CD4-positive, alpha-beta memory T cell (primary cell): ENCODE results near the gene ZMIZ1. TPM values are rescaled to one million over a fixed set of nuclear protein-coding genes. Genes with fewer than 3 reads are reported as not detected.
A peak's percentile ranks its signal among the peaks of the same experiment; 100 is the strongest.

Source experiments
- CTCF ChIA-PET: fragments of 350-600 bp; sonication (Branson Sonifier 250); formaldehyde crosslinking; loops from one replicate; lab custom pipeline; 2021; ENCODE audit warnings: inconsistent platforms; ENCODE audit not compliant: partially characterized antibody; lab: Charles Lee
- POLR2A ChIA-PET: fragments of 350-600 bp; sonication (Branson Sonifier 250); formaldehyde crosslinking; loops from one replicate; lab custom pipeline; 2021; ENCODE audit not compliant: partially characterized antibody; lab: Charles Lee
- DNase-seq, 5 donors: peaks; one replicate each; pipeline versions ENCODE4 v3.0.0 to v3.0.0-alpha.2; 2020 to 2022; ENCODE audit warnings: mixed read lengths in 1 of 5
- H3K27ac ChIP-seq: one replicate; pipeline ENCODE4 v1.7.0; 2013; ENCODE audit warnings: low read depth, low read length
- H3K27me3 ChIP-seq: 2 replicates; pipeline ENCODE4 v1.7.0; 2013; ENCODE audit warnings: mild to moderate bottlenecking, low read length, moderate library complexity; ENCODE audit not compliant: insufficient read depth
- H3K36me3 ChIP-seq: 2 replicates; pipeline ENCODE4 v1.7.0; 2013; ENCODE audit warnings: mild to moderate bottlenecking, low read length, moderate library complexity; ENCODE audit not compliant: insufficient read depth
- H3K4me1 ChIP-seq: 2 replicates; pipeline ENCODE4 v1.7.0; 2013; ENCODE audit warnings: mild to moderate bottlenecking, low read length, moderate library complexity; ENCODE audit not compliant: insufficient read depth
- H3K4me3 ChIP-seq, 2 donors: one replicate each; pipeline ENCODE4 v1.7.0; 2013; ENCODE audit warnings: low read length in 2 of 2, mild to moderate bottlenecking in 1 of 2
- H3K9me3 ChIP-seq, 2 donors: one replicate each; pipeline ENCODE4 v1.7.0; 2013; ENCODE audit warnings: low read length in 2 of 2, control low read depth in 1 of 2; ENCODE audit not compliant: control insufficient read depth in 1 of 2
- H3K27ac Mint-ChIP-seq, 7 donors: one replicate each; pipeline ENCODE4 v1.8.0; 2020 to 2021; ENCODE audit warnings: mixed read lengths in 7 of 7, mild to moderate bottlenecking in 6 of 7, inconsistent platforms in 3 of 7, moderate library complexity in 3 of 7
- H3K27me3 Mint-ChIP-seq, 2 donors: one replicate each; pipeline ENCODE4 v1.8.0; 2020 to 2021; ENCODE audit warnings: mixed read lengths in 2 of 2
- H3K36me3 Mint-ChIP-seq, 2 donors: one replicate each; pipeline ENCODE4 v1.8.0; 2020 to 2021; ENCODE audit warnings: mixed read lengths in 2 of 2, inconsistent platforms in 1 of 2, mild to moderate bottlenecking in 1 of 2
- H3K4me1 Mint-ChIP-seq, 4 donors: one replicate each; pipeline ENCODE4 v1.8.0; 2020 to 2021; ENCODE audit warnings: mixed read lengths in 4 of 4, mild to moderate bottlenecking in 1 of 4
- H3K4me3 Mint-ChIP-seq, 8 donors: one replicate each; pipeline ENCODE4 v1.8.0; 2020 to 2021; ENCODE audit warnings: mixed read lengths in 8 of 8, mild to moderate bottlenecking in 7 of 8, moderate library complexity in 6 of 8, inconsistent platforms in 3 of 8
- H3K9me3 Mint-ChIP-seq, 8 donors: one replicate each; pipeline ENCODE4 v1.8.0; 2020 to 2021; ENCODE audit warnings: mixed read lengths in 8 of 8, mild to moderate bottlenecking in 5 of 8, inconsistent platforms in 3 of 8, moderate library complexity in 1 of 8
- intact Hi-C: fragments of 100-400 bp; cut with micrococcal nuclease; formaldehyde crosslinking; loops from one replicate; pipeline ENCODE4 v1.15.1; 2023
- polyA plus RNA-seq, 2 donors: library from polyadenylated mRNA; unstranded; fragments of 300-500 nt; fragmentation: Illumina TruSeq; gene quantifications; one replicate each; pipeline ENCODE4 v1.2.3, GENCODE V29; 2021
- total RNA-seq, 2 experiments: library from RNA; stranded (reverse); gene quantifications; one replicate each; pipeline ENCODE4 v1.2.3, GENCODE V29; 2021

Gene ZMIZ1
- total and polyA plus RNA-seq, 4 experiments from 2014 or later: 0.58 to 25.4 (median 14.0) TPM

DNA sequence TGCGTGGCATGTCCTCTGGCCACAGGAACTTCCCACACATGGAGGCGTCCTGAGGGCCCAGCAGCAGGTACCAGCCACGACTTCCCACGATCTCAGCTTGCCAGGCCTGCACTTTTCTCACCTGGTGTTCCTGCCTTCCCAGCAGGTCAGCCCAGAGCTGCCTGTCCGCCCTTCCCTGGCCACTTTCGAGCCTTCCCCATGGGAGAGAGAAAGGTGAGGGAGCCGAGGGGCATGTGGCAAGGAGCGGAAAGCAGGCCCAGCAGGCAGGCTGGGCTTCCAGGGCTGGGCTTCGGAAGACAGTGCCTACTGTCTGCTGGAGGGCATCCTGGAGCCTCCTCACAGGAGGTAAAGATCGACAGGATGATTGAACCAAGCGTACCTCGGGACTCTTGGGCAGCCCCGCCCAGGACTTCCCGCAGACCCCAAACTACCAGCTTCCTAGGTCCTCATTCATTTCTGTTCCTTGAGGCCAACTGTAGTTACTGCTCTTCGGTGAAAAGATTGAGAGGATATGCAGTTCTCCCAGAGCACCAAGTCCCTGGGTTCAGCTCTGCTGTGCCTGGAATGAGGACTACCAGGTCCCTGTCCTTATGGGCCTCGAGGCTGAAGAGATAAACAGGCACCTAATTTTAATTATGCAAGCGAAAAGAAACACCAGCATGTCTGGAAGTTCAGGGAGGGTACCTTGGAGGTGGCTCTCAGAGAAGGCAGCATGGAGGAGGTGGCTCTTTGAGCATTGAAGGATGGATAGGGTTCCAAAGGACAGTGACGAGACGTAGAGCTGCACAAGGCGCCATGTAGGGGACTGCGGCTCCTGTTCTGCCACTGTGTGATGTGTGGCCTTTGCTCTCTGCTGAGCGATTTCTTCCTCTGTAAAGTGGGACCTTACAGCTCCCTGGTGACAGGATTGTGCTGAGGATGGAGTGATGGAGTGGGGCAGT lies 87.8 kb downstream of the ZMIZ1 start:
- Mint-ChIP-seq H3K4me1 (peaks cover 0 to 9% (median 2%) of the 10 kb centered on the region in 4 donors), H3K9me3 (no peaks in the 10 kb centered on the region), H3K27ac (peak overlapping the region in 2 of 7 donors; percentile 14 to 85), H3K27me3 (no peaks in the 10 kb centered on the region), H3K36me3 (peaks cover 0 to 5% of the 10 kb centered on the region in 2 donors), H3K4me3 (peak overlapping the region in 1 of 8 donors; percentile 48)
- H3K36me3 ChIP-seq: no peaks in the 10 kb centered on the region
- intact Hi-C loops: no loop called here
- no peaks in the 10 kb centered on the region for H3K4me1 ChIP-seq
- ChIA-PET POLR2A (no interaction called here), CTCF (interaction anchor here (0.7 kb wide), 1 partner anchor 11 kb away, joined by 3 read pairs; no protein-coding TSS in a partner anchor)
- H3K4me3 ChIP-seq: no peak overlapping the region
- no peaks in the 10 kb centered on the region for H3K27me3 ChIP-seq
- no peak overlapping the region for H3K27ac ChIP-seq
- H3K9me3 ChIP-seq: no peaks in the 10 kb centered on the region
- no peak for DNase-seq

DNA sequence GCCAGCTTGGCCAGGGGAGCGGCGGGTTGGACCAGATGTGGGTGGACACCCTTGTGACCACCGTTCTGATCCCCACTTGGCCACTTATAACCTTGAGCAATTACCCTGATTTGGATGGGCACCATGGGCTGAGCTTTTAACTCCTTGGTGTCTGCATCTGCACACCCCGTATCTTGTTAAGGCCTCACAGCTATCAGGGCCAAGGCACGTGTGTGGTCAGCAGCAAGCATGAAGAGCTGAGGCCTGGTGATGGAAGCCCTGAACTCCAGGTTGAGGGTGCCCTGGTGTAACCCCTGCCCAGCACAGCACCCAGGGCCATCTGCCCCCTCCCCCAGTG lies 89.2 kb downstream of the ZMIZ1 start:
- Histone ChIP-seq H3K27me3 (no peaks in the 10 kb centered on the region), H3K36me3 (no peaks in the 10 kb centered on the region), H3K9me3 (no peaks in the 10 kb centered on the region), H3K4me3 (no peak overlapping the region), H3K27ac (no peak overlapping the region), H3K4me1 (no peaks in the 10 kb centered on the region)
- H3K36me3 Mint-ChIP-seq: peaks cover 0 to 6% of the 10 kb centered on the region in 2 donors
- no peaks in the 10 kb centered on the region for H3K27me3 Mint-ChIP-seq
- DNase-seq: no peak
- H3K9me3 Mint-ChIP-seq: no peaks in the 10 kb centered on the region
- no peak overlapping the region for H3K27ac Mint-ChIP-seq
- H3K4me3 Mint-ChIP-seq: no peak overlapping the region
- POLR2A ChIA-PET: no interaction called here
- CTCF ChIA-PET: interaction anchor here (0.6 kb wide), 1 partner anchor 1127 kb away, joined by 3 read pairs; no protein-coding TSS in a partner anchor
- intact Hi-C loops: no loop called here
- H3K4me1 Mint-ChIP-seq: peaks cover 0 to 9% (median 2%) of the 10 kb centered on the region in 4 donors

GRCh38 chr10:79158402-79159097 lies 89.8 kb downstream of the ZMIZ1 start:
- peaks cover 0 to 6% of the 10 kb centered on the region in 2 donors for H3K36me3 Mint-ChIP-seq

DNA sequence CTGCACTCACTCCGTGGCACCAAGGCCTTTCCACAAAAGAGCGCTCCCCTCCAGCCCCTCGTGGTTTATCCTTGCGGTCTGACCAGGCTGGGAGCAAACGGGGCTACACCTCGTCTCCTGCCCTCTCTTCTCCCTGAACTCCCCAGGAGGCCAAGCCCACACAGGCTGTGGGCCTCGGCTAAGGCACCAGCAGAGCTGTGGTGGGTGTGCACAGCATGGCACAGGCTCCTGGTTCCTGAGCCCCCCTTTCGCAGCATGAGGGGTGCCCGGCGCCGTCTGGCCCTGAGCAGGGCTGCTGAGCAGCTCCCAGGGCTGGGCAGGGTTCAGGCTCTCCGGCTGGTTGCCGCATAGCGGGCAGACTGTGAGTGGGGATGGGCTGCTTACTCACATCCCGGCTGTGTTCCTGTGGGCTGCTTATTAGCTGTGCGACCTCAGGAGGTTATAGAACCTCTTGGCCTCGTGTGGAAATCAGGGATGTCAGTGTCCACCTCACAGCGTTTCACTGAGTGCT lies 90.4 kb downstream of the ZMIZ1 start:
- H3K4me1 Mint-ChIP-seq: peaks cover 0 to 9% (median 3%) of the 10 kb centered on the region in 4 donors
- Histone ChIP-seq H3K27ac (no peak overlapping the region), H3K4me1 (no peaks in the 10 kb centered on the region), H3K9me3 (no peaks in the 10 kb centered on the region), H3K4me3 (no peak overlapping the region), H3K27me3 (no peaks in the 10 kb centered on the region), H3K36me3 (no peaks in the 10 kb centered on the region)
- no peaks in the 10 kb centered on the region for H3K9me3 Mint-ChIP-seq
- intact Hi-C loops: no loop called here
- H3K27me3 Mint-ChIP-seq: no peaks in the 10 kb centered on the region
- no peak overlapping the region for H3K27ac Mint-ChIP-seq
- ChIA-PET CTCF (no interaction called here), POLR2A (no interaction called here)
- DNase-seq: no peak
- peaks cover 2 to 8% of the 10 kb centered on the region in 2 donors for H3K36me3 Mint-ChIP-seq
- no peak overlapping the region for H3K4me3 Mint-ChIP-seq

More at GRCh38 chr10:79158402-79159097, 89.8 kb downstream of the ZMIZ1 start:
- intact Hi-C loops: no loop called here
- no peak overlapping the region for H3K27ac Mint-ChIP-seq
- no peaks in the 10 kb centered on the region for H3K36me3 ChIP-seq
- POLR2A ChIA-PET: no interaction called here
- H3K27me3 Mint-ChIP-seq: no peaks in the 10 kb centered on the region
- no peak overlapping the region for H3K4me3 Mint-ChIP-seq
- no peak overlapping the region for H3K27ac ChIP-seq
- no peak overlapping the region for H3K4me3 ChIP-seq
- DNase-seq: no peak
- H3K4me1 ChIP-seq: no peaks in the 10 kb centered on the region
- no peaks in the 10 kb centered on the region for H3K27me3 ChIP-seq
- H3K9me3 ChIP-seq: no peaks in the 10 kb centered on the region
- no peaks in the 10 kb centered on the region for H3K9me3 Mint-ChIP-seq
- H3K4me1 Mint-ChIP-seq: peaks cover 0 to 9% (median 2%) of the 10 kb centered on the region in 4 donors
- CTCF ChIA-PET: no interaction called here

DNA sequence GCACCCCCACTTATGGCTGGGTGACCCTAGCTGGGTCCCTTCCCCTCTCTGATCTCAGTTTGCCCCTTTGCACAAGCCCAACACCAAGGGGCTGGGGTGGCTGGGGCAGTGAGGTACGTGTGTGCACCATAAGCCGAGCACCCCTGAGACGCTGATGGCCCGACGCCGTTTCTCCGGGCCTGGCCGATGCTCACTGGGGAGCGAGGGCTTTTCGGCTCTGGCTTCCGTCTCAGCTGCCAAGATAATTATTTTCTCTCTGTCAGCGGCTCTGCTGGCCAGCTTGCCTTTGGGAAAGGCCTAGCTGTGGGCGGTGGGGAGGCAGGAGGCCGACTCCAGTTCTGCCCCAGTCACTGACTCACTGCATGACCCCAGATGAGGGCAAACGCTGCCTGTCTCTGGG lies 91.0 kb downstream of the ZMIZ1 start:
- H3K27ac Mint-ChIP-seq: no peak overlapping the region
- H3K4me1 Mint-ChIP-seq: peaks cover 0 to 9% (median 4%) of the 10 kb centered on the region in 4 donors
- intact Hi-C loops: no loop called here
- H3K9me3 Mint-ChIP-seq: no peaks in the 10 kb centered on the region
- POLR2A ChIA-PET: no interaction called here
- H3K36me3 ChIP-seq: no peaks in the 10 kb centered on the region
- H3K36me3 Mint-ChIP-seq: peaks cover 3 to 10% of the 10 kb centered on the region in 2 donors
- no peak overlapping the region for H3K4me3 ChIP-seq
- H3K27ac ChIP-seq: no peak overlapping the region
- no peaks in the 10 kb centered on the region for H3K27me3 Mint-ChIP-seq
- H3K27me3 ChIP-seq: no peaks in the 10 kb centered on the region
- H3K4me3 Mint-ChIP-seq: no peak overlapping the region
- no peak for DNase-seq
- H3K4me1 ChIP-seq: no peaks in the 10 kb centered on the region
- CTCF ChIA-PET: no interaction called here
- H3K9me3 ChIP-seq: no peaks in the 10 kb centered on the region

DNA sequence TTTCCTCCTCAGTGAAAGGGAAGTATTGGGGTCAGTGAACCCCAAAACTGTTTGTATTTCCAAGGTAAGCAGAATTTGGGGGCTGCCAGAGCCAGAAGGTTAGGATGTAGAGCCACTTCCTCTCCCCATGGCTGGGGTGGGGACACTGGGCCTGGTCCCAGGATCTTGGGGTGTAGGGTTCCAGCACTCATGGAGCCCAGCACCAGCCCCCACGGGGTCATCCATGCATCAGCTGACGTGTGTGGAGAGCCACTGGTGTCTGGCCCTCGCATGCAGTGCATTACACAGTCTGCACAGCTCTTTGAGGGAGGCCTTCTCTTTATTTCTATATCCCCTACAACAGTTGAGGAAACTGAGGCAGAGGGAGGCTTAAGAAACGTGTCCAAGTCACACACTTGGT lies 91.4 kb downstream of the ZMIZ1 start:
- no peaks in the 10 kb centered on the region for H3K27me3 ChIP-seq
- H3K4me3 ChIP-seq: no peak overlapping the region
- Mint-ChIP-seq H3K27me3 (no peaks in the 10 kb centered on the region), H3K4me3 (no peak overlapping the region), H3K36me3 (peaks cover 3 to 10% of the 10 kb centered on the region in 2 donors), H3K9me3 (no peaks in the 10 kb centered on the region), H3K27ac (no peak overlapping the region), H3K4me1 (peaks cover 0 to 9% (median 4%) of the 10 kb centered on the region in 4 donors)
- intact Hi-C loops: no loop called here
- DNase-seq: no peak
- H3K27ac ChIP-seq: no peak overlapping the region
- no peaks in the 10 kb centered on the region for H3K4me1 ChIP-seq
- ChIA-PET CTCF (no interaction called here), POLR2A (no interaction called here)
- no peaks in the 10 kb centered on the region for H3K36me3 ChIP-seq
- H3K9me3 ChIP-seq: no peaks in the 10 kb centered on the region

- Histone ChIP-seq H3K4me1 (no peaks in the 10 kb centered on the region), H3K27ac (no peak overlapping the region), H3K27me3 (no peaks in the 10 kb centered on the region), H3K36me3 (no peaks in the 10 kb centered on the region), H3K9me3 (no peaks in the 10 kb centered on the region), H3K4me3 (no peak overlapping the region)
- Mint-ChIP-seq H3K36me3 (peaks cover 3 to 14% of the 10 kb centered on the region in 2 donors), H3K27ac (peak overlapping the region in 3 of 7 donors; percentile 14 to 43 (median 36)), H3K4me1 (peaks cover 0 to 7% (median 2%) of the 10 kb centered on the region in 4 donors), H3K9me3 (no peaks in the 10 kb centered on the region), H3K4me3 (no peak overlapping the region), H3K27me3 (no peaks in the 10 kb centered on the region)
- CTCF ChIA-PET: no interaction called here
- POLR2A ChIA-PET: no interaction called here
- intact Hi-C loops: no loop called here
- DNase-seq: no peak
Observed at GRCh38 chr10:79161557-79161956, 92.8 kb downstream of the ZMIZ1 start.
